Measurements from ENCODE around the gene PAWR.
"Not testable (repeated sequence)": the region's sequence is repeated elsewhere in the genome, so short reads cannot be mapped to it uniquely, and the experiment has no call there.

Gene PAWR

GRCh38 chr12:79548610-79548924 lies 142.2 kb downstream of the PAWR start:
- no peak for DNase-seq (ENCODE audit: low read depth)

- peak; percentile 86 for DNase-seq (ENCODE audit: low read depth)
Observed at GRCh38 chr12:79547735-79548609, 142.8 kb downstream of the PAWR start.

GRCh38 chr12:79547044-79547734 lies 143.6 kb downstream of the PAWR start:
- peak; percentile 79 for DNase-seq (ENCODE audit: low read depth)

- peak; percentile 52 for DNase-seq (ENCODE audit: low read depth)
Observed at GRCh38 chr12:79546466-79547043, 144.2 kb downstream of the PAWR start.

GRCh38 chr12:79544439-79544838 lies 146.3 kb downstream of the PAWR start:
- DNase-seq (ENCODE audit: low read depth) = not testable (repeated sequence)

- DNase-seq (ENCODE audit: low read depth) = no peak
Observed at GRCh38 chr12:79537675-79538074, 153.1 kb downstream of the PAWR start.

GRCh38 chr12:79535751-79536150 lies 155.0 kb downstream of the PAWR start:
- no peak for DNase-seq (ENCODE audit: low read depth)
